PC-3 (cell line): Measurements from ENCODE around the gene WHRN. TPM values are rescaled to one million over a fixed set of nuclear protein-coding genes. Genes with fewer than 3 reads are reported as not detected.

ENCODE experiments used
- ATAC-seq: fragments of 200-7000 bp; cut with Tn5 transposase; 2 replicates; pipeline ENCODE4 v1.9.1; 2020; ENCODE audit warnings: mild to moderate bottlenecking, moderate library complexity
- BruUV-seq: library from RNA; stranded (reverse); fragments of 400-500 nt; replicated peaks from 2 replicates; lab custom pipeline; 2021; lab: Mats Ljungman, UMichigan
- CTCF ChIA-PET: fragments of 300-600 bp; sonication (Branson Sonifier 250); formaldehyde crosslinking; loops from one replicate; lab custom pipeline; 2022; ENCODE audit warnings: antibody characterized with exemption; lab: Charles Lee
- POLR2A ChIA-PET: fragments of 300-600 bp; sonication (Branson Sonifier 250); formaldehyde crosslinking; loops from one replicate; lab custom pipeline; 2022; ENCODE audit warnings: antibody characterized with exemption; ENCODE audit not compliant: unreplicated experiment; lab: Charles Lee
- DNase-seq: peaks from one replicate; pipeline ENCODE4 v3.0.0-alpha.2; 2015
- H2AFZ ChIP-seq: fragments of 300-600 bp; sonication (generic); 2 replicates; pipeline ENCODE4 v1.6.0; 2016; ENCODE audit warnings: antibody characterized with exemption, low read length
- H3F3A ChIP-seq: fragments of 300-600 bp; sonication (generic); one replicate; pipeline ENCODE4 v1.6.0; 2017; ENCODE audit warnings: antibody characterized with exemption, low read length, control low read depth, mild to moderate bottlenecking; ENCODE audit not compliant: unreplicated experiment
- H3K27ac ChIP-seq: fragments of 300-600 bp; sonication (generic); 2 replicates; pipeline ENCODE4 v1.5.1; 2016; ENCODE audit warnings: mild to moderate bottlenecking, low read length
- H3K27me3 ChIP-seq: fragments of 300-600 bp; sonication (generic); 2 replicates; pipeline ENCODE4 v1.6.1; 2016; ENCODE audit warnings: low read length, mixed read lengths
- H3K36me3 ChIP-seq: fragments of 300-600 bp; sonication (generic); 2 replicates; pipeline ENCODE4 v1.6.1; 2016; ENCODE audit warnings: low read depth, mixed run types, low read length, mixed read lengths
- H3K4me1 ChIP-seq: fragments of 300-600 bp; sonication (generic); 2 replicates; pipeline ENCODE4 v1.5.1; 2016; ENCODE audit warnings: low read length; ENCODE audit not compliant: insufficient read depth
- H3K4me2 ChIP-seq: fragments of 300-600 bp; sonication (generic); 2 replicates; pipeline ENCODE4 v1.6.0; 2016; ENCODE audit warnings: low read length
- H3K4me3 ChIP-seq: fragments of 300-600 bp; sonication (generic); 2 replicates; pipeline ENCODE4 v1.5.1; 2016; ENCODE audit warnings: mild to moderate bottlenecking, low read length, mixed read lengths
- H3K79me2 ChIP-seq: fragments of 300-600 bp; sonication (generic); 2 replicates; pipeline ENCODE4 v1.6.1; 2017; ENCODE audit warnings: low read length, mixed read lengths
- H3K9ac ChIP-seq: fragments of 300-600 bp; sonication (generic); 2 replicates; pipeline ENCODE4 v1.6.0; 2016; ENCODE audit warnings: mild to moderate bottlenecking, low read length
- H3K9me2 ChIP-seq: fragments of 300-600 bp; sonication (generic); replicated peaks from 2 replicates; pipeline ENCODE4 v1.6.1; 2016; ENCODE audit warnings: mixed run types, low read length, mixed read lengths
- H3K9me3 ChIP-seq: fragments of 300-600 bp; sonication (generic); 2 replicates; pipeline ENCODE4 v1.6.1; 2016; ENCODE audit warnings: low read length, mixed read lengths
- H4K20me1 ChIP-seq: fragments of 300-600 bp; sonication (generic); 2 replicates; pipeline ENCODE4 v1.6.1; 2016; ENCODE audit warnings: low read length, mixed read lengths
- EZH2 ChIP-seq: fragments of 300-600 bp; sonication (generic); IDR thresholded peaks from one replicate; pipeline ENCODE4 v1.6.1; 2017; ENCODE audit warnings: antibody characterized with exemption, mild to moderate bottlenecking, low read length; ENCODE audit not compliant: unreplicated experiment
- EZH2phosphoT487 ChIP-seq: fragments of 300-600 bp; sonication (generic); IDR thresholded peaks from 2 replicates; pipeline ENCODE4 v1.6.1; 2018; ENCODE audit warnings: mild to moderate bottlenecking, antibody characterized with exemption, low read length, borderline replicate concordance
- intact Hi-C: fragments of 100-400 bp; cut with micrococcal nuclease; formaldehyde crosslinking; loops from 2 replicates; pipeline ENCODE4 v1.9.0; 2023
- total RNA-seq: library from RNA; depleted of rRNA; stranded (reverse); fragments of >200 nt; gene quantifications from 2 replicates; pipeline ENCODE4 v1.2.3, GENCODE V29; 2014
- TF ChIP-seq, protein P1 (sequence below): fragments of 300-600 bp; sonication (generic); conservative IDR thresholded peaks from 2 replicates; pipeline ENCODE4 v1.5.1; 2017; ENCODE audit warnings: antibody characterized with exemption, low read depth, mild to moderate bottlenecking, low read length

WHRN gene
- total RNA-seq, 1 experiment from 2014 or later = 10.5 TPM

- Histone ChIP-seq H3K4me1 (peaks cover 19% of the 10 kb centered on the region), H3K36me3 (no peaks in the 10 kb centered on the region), H3K27ac (peak overlapping the region; percentile 91), H3K9ac (peak overlapping the region; percentile 70), H2AFZ (no peak overlapping the region), H3K9me2 (no peaks in the 10 kb centered on the region), H3K79me2 (no peaks in the 10 kb centered on the region), H3K4me3 (peak overlapping the region; percentile 39; the same call in 1 of the 2 replicates), H3K27me3 (no peaks in the 10 kb centered on the region), H3K9me3 (no peaks in the 10 kb centered on the region), H4K20me1 (no peaks in the 10 kb centered on the region), H3K4me2 (peak overlapping the region; percentile 73), H3F3A (no peaks in the 10 kb centered on the region)
- DNase-seq (peak; percentile 87), ATAC-seq (peak; percentile 98)
- ChIA-PET CTCF (interaction anchor here (1.5 kb wide), 1 partner anchor 80 kb away, joined by 3 read pairs; no protein-coding TSS in a partner anchor), POLR2A (no interaction called here)
- no peak for TF ChIP-seq EZH2phosphoT487
- no peak for TF ChIP-seq EZH2
- TF ChIP-seq, protein P1, sequence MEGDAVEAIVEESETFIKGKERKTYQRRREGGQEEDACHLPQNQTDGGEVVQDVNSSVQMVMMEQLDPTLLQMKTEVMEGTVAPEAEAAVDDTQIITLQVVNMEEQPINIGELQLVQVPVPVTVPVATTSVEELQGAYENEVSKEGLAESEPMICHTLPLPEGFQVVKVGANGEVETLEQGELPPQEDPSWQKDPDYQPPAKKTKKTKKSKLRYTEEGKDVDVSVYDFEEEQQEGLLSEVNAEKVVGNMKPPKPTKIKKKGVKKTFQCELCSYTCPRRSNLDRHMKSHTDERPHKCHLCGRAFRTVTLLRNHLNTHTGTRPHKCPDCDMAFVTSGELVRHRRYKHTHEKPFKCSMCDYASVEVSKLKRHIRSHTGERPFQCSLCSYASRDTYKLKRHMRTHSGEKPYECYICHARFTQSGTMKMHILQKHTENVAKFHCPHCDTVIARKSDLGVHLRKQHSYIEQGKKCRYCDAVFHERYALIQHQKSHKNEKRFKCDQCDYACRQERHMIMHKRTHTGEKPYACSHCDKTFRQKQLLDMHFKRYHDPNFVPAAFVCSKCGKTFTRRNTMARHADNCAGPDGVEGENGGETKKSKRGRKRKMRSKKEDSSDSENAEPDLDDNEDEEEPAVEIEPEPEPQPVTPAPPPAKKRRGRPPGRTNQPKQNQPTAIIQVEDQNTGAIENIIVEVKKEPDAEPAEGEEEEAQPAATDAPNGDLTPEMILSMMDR = 0 out of 2 replicates have a peak, but pooled peaks have one; percentile 11
- BruUV-seq = no TSS peak
- intact Hi-C loops = no loop called here
Measured at GRCh38 chr9:114385397-114386181, 119.7 kb downstream of the WHRN start.

GRCh38 chr9:114384836-114385396, 120.4 kb downstream of the WHRN start:
- intact Hi-C loops = no loop called here
- Histone ChIP-seq H2AFZ (no peak overlapping the region), H4K20me1 (no peaks in the 10 kb centered on the region), H3K4me2 (peak overlapping the region; percentile 73), H3K9ac (peak overlapping the region; percentile 70), H3K27ac (peak overlapping the region; percentile 91), H3K9me2 (no peaks in the 10 kb centered on the region), H3K36me3 (no peaks in the 10 kb centered on the region), H3K27me3 (no peaks in the 10 kb centered on the region), H3K9me3 (no peaks in the 10 kb centered on the region), H3K4me3 (peak overlapping the region; percentile 39; the same call in 1 of the 2 replicates), H3K79me2 (no peaks in the 10 kb centered on the region), H3F3A (no peaks in the 10 kb centered on the region), H3K4me1 (peaks cover 19% of the 10 kb centered on the region)
- ATAC-seq (peak; percentile 25), DNase-seq (no peak)
- POLR2A ChIA-PET = no interaction called here
- no TSS peak for BruUV-seq
- CTCF ChIA-PET = interaction anchor here (1.5 kb wide), 1 partner anchor 79 kb away, joined by 3 read pairs; no protein-coding TSS in a partner anchor
- TF ChIP-seq, protein P1 = no peak
- TF ChIP-seq EZH2 = no peak
- no peak for TF ChIP-seq EZH2phosphoT487
